SK-N-SH (cell line): Measurements from ENCODE around the gene AURKB.

Experiments used
- CTCF ChIP-seq: fragments of 200-600 bp; sonication (generic); IDR thresholded peaks from 2 replicates; pipeline ENCODE4 v1.6.1; 2017; ENCODE audit warnings: antibody characterized with exemption, mild to moderate bottlenecking, moderate library complexity
- EZH2phosphoT487 ChIP-seq: fragments of 200-600 bp; sonication (generic); IDR thresholded peaks from 2 replicates; pipeline ENCODE4 v1.6.1; 2017; ENCODE audit warnings: low read depth, mixed run types, mild to moderate bottlenecking, antibody characterized with exemption, moderate library complexity, borderline replicate concordance
- FOXM1 ChIP-seq: IDR thresholded peaks from 2 replicates; pipeline ENCODE4 v1.4.0; 2012; ENCODE audit warnings: low read depth, mild to moderate bottlenecking
- RCOR1 ChIP-seq: fragments of 150-350 bp; IDR thresholded peaks from 2 replicates; pipeline ENCODE4 v1.6.1; 2017; ENCODE audit warnings: antibody characterized with exemption, low read length
- RXRA ChIP-seq: IDR thresholded peaks from 2 replicates; pipeline ENCODE4 v1.4.0; 2012; ENCODE audit warnings: low read depth, mild to moderate bottlenecking, borderline replicate concordance
- SIN3A ChIP-seq: IDR thresholded peaks from 2 replicates; pipeline ENCODE4 v1.6.1; 2012; ENCODE audit warnings: low read depth, mild to moderate bottlenecking, low read length, moderate library complexity, borderline replicate concordance
- TCF12 ChIP-seq: IDR thresholded peaks from 2 replicates; pipeline ENCODE4 v1.4.0; 2012

- no peak for TF ChIP-seq RXRA
- TF ChIP-seq CTCF, result no peak
- TF ChIP-seq FOXM1, result no peak
- no peak for TF ChIP-seq EZH2phosphoT487
- TF ChIP-seq RCOR1, result no peak
- no peak for TF ChIP-seq SIN3A
- TF ChIP-seq TCF12, result no peak
Observed at GRCh38 chr17:8160224-8160577, 50.2 kb downstream of the AURKB start.
